ENCODE results near the gene FKBP7.
"Not testable (repeated sequence)": the region's sequence is repeated elsewhere in the genome, so short reads cannot be mapped to it uniquely, and the experiment has no call there.

Gene FKBP7

DNA sequence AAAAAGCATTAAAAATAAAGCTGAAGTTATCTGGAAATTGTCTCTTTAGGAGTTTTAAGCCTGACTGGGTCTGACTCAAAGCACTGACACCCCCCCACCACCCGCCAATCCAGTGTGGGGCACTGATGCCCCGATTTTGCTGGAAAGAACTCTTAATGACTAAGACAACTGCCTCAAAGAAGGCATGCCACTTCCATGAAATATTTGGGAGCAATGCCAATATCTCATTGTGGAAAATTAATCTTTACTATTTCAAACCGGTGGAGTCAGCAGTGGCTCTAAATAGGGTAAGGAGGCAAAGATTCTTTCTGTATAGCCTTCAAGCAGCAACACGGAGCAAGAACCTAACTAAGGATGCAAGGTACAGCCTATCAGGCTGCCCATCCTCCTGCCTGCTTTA lies 4.5 kb downstream of the FKBP7 start:
- Histone ChIP-seq H2AFZ (ENCODE audit: low read depth, low read length, severe bottlenecking) (no peak overlapping the region), H3K4me3 (ENCODE audit: insufficient read depth, low read length, poor library complexity, severe bottlenecking) (no peak overlapping the region), H3K79me2 (ENCODE audit: insufficient read depth, low read length) (no peaks in the 10 kb centered on the region), H3K27ac (ENCODE audit: low read depth, low read length) (no peak overlapping the region), H4K20me1 (ENCODE audit: low read depth, low read length) (no peaks in the 10 kb centered on the region), H3F3A (ENCODE audit: insufficient read depth) (peaks cover 7% of the 10 kb centered on the region; the same call in 1 of the 2 replicates), H3K9me2 (replicated peaks; ENCODE audit: insufficient read depth, low read length) (no peaks in the 10 kb centered on the region), H3K27me3 (ENCODE audit: low read length) (no peaks in the 10 kb centered on the region), H3K9me3 (ENCODE audit: insufficient read depth, low read length) (no peaks in the 10 kb centered on the region), H3K9ac (ENCODE audit: low read length) (no peak overlapping the region), H3K4me2 (ENCODE audit: low read depth, low read length, poor library complexity, severe bottlenecking) (no peak overlapping the region), H3K36me3 (ENCODE audit: low read length) (no peaks in the 10 kb centered on the region)
- TF ChIP-seq EZH2phosphoT487 (conservative IDR thresholded peaks at IDR 0.05; ENCODE audit: low read length), result no peak
- TF ChIP-seq, protein P1, sequence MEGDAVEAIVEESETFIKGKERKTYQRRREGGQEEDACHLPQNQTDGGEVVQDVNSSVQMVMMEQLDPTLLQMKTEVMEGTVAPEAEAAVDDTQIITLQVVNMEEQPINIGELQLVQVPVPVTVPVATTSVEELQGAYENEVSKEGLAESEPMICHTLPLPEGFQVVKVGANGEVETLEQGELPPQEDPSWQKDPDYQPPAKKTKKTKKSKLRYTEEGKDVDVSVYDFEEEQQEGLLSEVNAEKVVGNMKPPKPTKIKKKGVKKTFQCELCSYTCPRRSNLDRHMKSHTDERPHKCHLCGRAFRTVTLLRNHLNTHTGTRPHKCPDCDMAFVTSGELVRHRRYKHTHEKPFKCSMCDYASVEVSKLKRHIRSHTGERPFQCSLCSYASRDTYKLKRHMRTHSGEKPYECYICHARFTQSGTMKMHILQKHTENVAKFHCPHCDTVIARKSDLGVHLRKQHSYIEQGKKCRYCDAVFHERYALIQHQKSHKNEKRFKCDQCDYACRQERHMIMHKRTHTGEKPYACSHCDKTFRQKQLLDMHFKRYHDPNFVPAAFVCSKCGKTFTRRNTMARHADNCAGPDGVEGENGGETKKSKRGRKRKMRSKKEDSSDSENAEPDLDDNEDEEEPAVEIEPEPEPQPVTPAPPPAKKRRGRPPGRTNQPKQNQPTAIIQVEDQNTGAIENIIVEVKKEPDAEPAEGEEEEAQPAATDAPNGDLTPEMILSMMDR (IDR thresholded peaks at IDR 0.05; ENCODE audit: insufficient read depth, low read length, poor library complexity, severe bottlenecking), result no peak

DNA sequence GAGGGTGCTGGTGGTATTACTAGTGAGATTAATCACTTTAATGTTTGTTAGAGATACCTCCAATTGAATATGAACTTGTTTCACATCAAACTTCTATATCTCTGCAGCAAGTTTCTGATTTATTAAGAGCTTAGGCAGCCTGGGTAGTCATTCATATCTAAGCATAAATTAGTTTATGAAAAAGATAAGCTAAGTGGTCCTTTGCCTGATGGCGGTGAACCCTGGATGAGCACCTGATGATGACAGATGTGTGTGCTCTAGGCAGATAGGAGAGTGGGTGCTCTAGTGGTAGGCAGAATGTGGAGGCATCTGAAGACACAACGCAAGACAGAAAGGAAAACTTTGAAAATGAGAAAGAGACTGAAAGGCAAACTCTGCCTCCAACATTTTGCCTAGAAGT lies 5.0 kb downstream of the FKBP7 start:
- Histone ChIP-seq H3K27ac (ENCODE audit: low read depth, low read length) (no peak overlapping the region), H3K9me2 (replicated peaks; ENCODE audit: insufficient read depth, low read length) (no peaks in the 10 kb centered on the region), H3K4me3 (ENCODE audit: insufficient read depth, low read length, poor library complexity, severe bottlenecking) (no peak overlapping the region), H3K4me2 (ENCODE audit: low read depth, low read length, poor library complexity, severe bottlenecking) (no peak overlapping the region), H2AFZ (ENCODE audit: low read depth, low read length, severe bottlenecking) (no peak overlapping the region), H3K27me3 (ENCODE audit: low read length) (no peaks in the 10 kb centered on the region), H4K20me1 (ENCODE audit: low read depth, low read length) (no peaks in the 10 kb centered on the region), H3K36me3 (ENCODE audit: low read length) (no peaks in the 10 kb centered on the region), H3K9me3 (ENCODE audit: insufficient read depth, low read length) (no peaks in the 10 kb centered on the region), H3F3A (ENCODE audit: insufficient read depth) (0 out of 2 replicates have a peak, but pooled peaks cover 7% of the 10 kb centered on the region), H3K79me2 (ENCODE audit: insufficient read depth, low read length) (no peaks in the 10 kb centered on the region), H3K9ac (ENCODE audit: low read length) (no peak overlapping the region)
- TF ChIP-seq, protein P1 (IDR thresholded peaks at IDR 0.05; ENCODE audit: insufficient read depth, low read length, poor library complexity, severe bottlenecking), result no peak
- TF ChIP-seq EZH2phosphoT487 (conservative IDR thresholded peaks at IDR 0.05; ENCODE audit: low read length), result no peak

DNA sequence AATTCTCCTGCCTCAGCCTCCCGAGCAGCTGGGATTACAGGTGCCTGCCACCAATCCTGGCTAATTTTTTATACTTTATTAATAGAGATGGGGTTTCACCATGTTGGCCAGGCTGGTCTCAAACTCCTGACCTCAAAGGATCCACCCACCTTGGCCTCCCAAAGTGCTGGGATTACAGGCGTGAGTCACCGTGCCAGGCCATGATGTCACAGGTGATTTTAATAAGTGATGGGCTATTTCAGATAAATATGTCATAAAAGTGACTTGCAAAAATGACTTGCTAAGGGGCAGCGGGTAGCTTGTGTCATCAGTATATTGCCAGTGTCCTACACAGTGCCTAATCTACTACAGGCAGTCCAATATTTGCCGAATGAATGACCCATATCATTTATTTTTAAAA lies 7.1 kb downstream of the FKBP7 start:
- H3K36me3 ChIP-seq (ENCODE audit: low read length); H3K4me2 ChIP-seq (ENCODE audit: low read depth, low read length, poor library complexity, severe bottlenecking); H4K20me1 ChIP-seq (ENCODE audit: low read depth, low read length); H3K9me2 ChIP-seq (replicated peaks; ENCODE audit: insufficient read depth, low read length); H3K9me3 ChIP-seq (ENCODE audit: insufficient read depth, low read length); H3K27me3 ChIP-seq (ENCODE audit: low read length); H3K79me2 ChIP-seq (ENCODE audit: insufficient read depth, low read length); H3K9ac ChIP-seq (ENCODE audit: low read length); H3K4me3 ChIP-seq (ENCODE audit: insufficient read depth, low read length, poor library complexity, severe bottlenecking); H3K27ac ChIP-seq (ENCODE audit: low read depth, low read length); H3F3A ChIP-seq (ENCODE audit: insufficient read depth); H2AFZ ChIP-seq (ENCODE audit: low read depth, low read length, severe bottlenecking): not testable (repeated sequence)

DNA sequence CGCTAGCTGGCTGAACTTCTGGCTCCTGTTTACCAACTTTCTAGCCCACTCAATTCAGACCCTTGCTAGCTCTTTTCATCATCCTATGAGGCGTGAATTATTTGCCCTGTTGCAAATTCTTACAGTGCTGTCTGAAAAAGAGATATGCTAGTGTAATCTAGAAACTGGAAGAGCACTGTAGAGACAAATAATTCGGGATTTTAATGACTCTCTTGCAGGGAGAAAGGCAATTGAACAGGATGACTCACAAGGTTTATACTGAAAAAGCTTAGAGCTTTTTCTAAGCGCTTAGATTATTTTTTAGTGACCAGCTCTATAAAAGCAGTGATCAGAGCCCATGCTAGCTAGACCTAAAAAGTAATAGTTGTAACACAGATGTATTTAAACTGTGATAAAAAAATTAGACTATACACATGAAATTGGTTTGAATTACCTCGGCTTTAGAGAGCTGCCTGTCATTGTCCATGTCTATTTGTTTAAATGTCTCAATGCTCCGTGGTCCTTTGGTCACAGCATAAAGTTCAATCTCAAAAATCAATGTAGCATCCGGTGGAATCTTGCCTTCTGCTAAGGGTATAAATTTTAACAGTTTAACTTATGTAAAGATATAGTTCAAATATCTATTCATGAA lies 9.1 kb downstream of the FKBP7 start:
- Histone ChIP-seq H4K20me1 (ENCODE audit: low read depth, low read length) (no peaks in the 10 kb centered on the region), H2AFZ (ENCODE audit: low read depth, low read length, severe bottlenecking) (no peak overlapping the region), H3K9me2 (replicated peaks; ENCODE audit: insufficient read depth, low read length) (no peaks in the 10 kb centered on the region), H3K9me3 (ENCODE audit: insufficient read depth, low read length) (no peaks in the 10 kb centered on the region), H3F3A (ENCODE audit: insufficient read depth) (no peaks in the 10 kb centered on the region), H3K9ac (ENCODE audit: low read length) (no peak overlapping the region), H3K27ac (ENCODE audit: low read depth, low read length) (no peak overlapping the region), H3K27me3 (ENCODE audit: low read length) (no peaks in the 10 kb centered on the region), H3K36me3 (ENCODE audit: low read length) (peaks cover 12% of the 10 kb centered on the region; the same call in 1 of the 2 replicates), H3K4me3 (ENCODE audit: insufficient read depth, low read length, poor library complexity, severe bottlenecking) (no peak overlapping the region), H3K79me2 (ENCODE audit: insufficient read depth, low read length) (no peaks in the 10 kb centered on the region), H3K4me2 (ENCODE audit: low read depth, low read length, poor library complexity, severe bottlenecking) (no peak overlapping the region)
- TF ChIP-seq, protein P1 (IDR thresholded peaks at IDR 0.05; ENCODE audit: insufficient read depth, low read length, poor library complexity, severe bottlenecking), result no peak
- no peak for TF ChIP-seq EZH2phosphoT487 (conservative IDR thresholded peaks at IDR 0.05; ENCODE audit: low read length)

Data from SU-DHL-6 (cell line).